ENCODE measurements around the gene EYA4. TPM values are rescaled to one million over a fixed set of nuclear protein-coding genes. Genes with fewer than 3 reads are reported as not detected.

Gene EYA4
- total and polyA plus RNA-seq, 2 of the 4 experiments (the other 2 are of a cell fraction), result 5.7 to 11.1 TPM

GRCh38 chr6:133242637-133243585 is 1.8 kb downstream of the EYA4 start:
- 12% methylated on average over 8 of the region's 36 CpGs; no CpG with 5 or more reads in 1 of the 2 experiments for WGBS, 2 experiments (ENCODE audit: extremely low coverage in 2 of 2, insufficient read length in 1 of 2)
- Histone ChIP-seq H4K5ac (ENCODE audit: low read depth, low read length) (peak overlapping the region; percentile 57), H3K4me2 (ENCODE audit: low read depth, low read length) (peak overlapping the region; percentile 89), H2BK5ac (ENCODE audit: low read depth, low read length, poor library complexity, severe bottlenecking) (peak overlapping the region; percentile 61), H3K4ac (ENCODE audit: low read depth, low read length) (peak overlapping the region; percentile 59), H3K36me3 (ENCODE audit: control insufficient read depth, insufficient read depth, low read length) (no peaks in the 10 kb centered on the region), H3K23ac (ENCODE audit: low read depth, low read length) (peak overlapping the region; percentile 98), H3K4me1 (ENCODE audit: control insufficient read depth, insufficient read depth, low read length) (peaks cover 1% of the 10 kb centered on the region), H2AK5ac (ENCODE audit: low read depth, low read length) (peak overlapping the region; percentile 38; the same call in 1 of the 2 replicates), H2BK15ac (ENCODE audit: low read depth, low read length) (peak overlapping the region; percentile 5; the same call in 2 of the 3 replicates), H2BK120ac (ENCODE audit: low read depth, low read length) (peak overlapping the region; percentile 48), H3K14ac (replicated peaks; ENCODE audit: low read depth, low read length) (peak overlapping the region; percentile 77), H2AFZ (replicated peaks; ENCODE audit: low read length, poor library complexity) (peak overlapping the region; percentile 91), H3K9ac (ENCODE audit: low read depth, low read length) (peak overlapping the region; percentile 97), H2AK9ac (replicated peaks; ENCODE audit: low read depth, low read length, poor library complexity) (peak overlapping the region; percentile 69), H3K27ac (ENCODE audit: insufficient read depth, low read length) (peak overlapping the region; percentile 97), H4K91ac (ENCODE audit: insufficient read depth, low read depth, low read length) (peak overlapping the region; percentile 60; the same call in 1 of the 2 replicates), H4K20me1 (ENCODE audit: insufficient read depth, low read length) (no peaks in the 10 kb centered on the region), H4K8ac (ENCODE audit: low read depth in 2 of 2, low read length in 2 of 2) (peak overlapping the region; percentile 34 to 36; a peak in 2 of 4 replicates), H3K9me1 (ENCODE audit: insufficient read depth, low read length) (peaks cover 2% of the 10 kb centered on the region), H3K4me3 (ENCODE audit: insufficient read depth, low read depth, low read length) (peak overlapping the region; percentile 77), H3K56ac (ENCODE audit: extremely low read depth, insufficient read depth, low read length) (peak overlapping the region; percentile 83), H3K9me3 (ENCODE audit: control insufficient read depth, insufficient read depth, low read length) (no peaks in the 10 kb centered on the region), H3K18ac (ENCODE audit: low read depth, low read length) (peak overlapping the region; percentile 87), H3K27me3 (ENCODE audit: control insufficient read depth, insufficient read depth, low read length) (no peaks in the 10 kb centered on the region), H2BK20ac (ENCODE audit: low read depth, low read length) (peak overlapping the region; percentile 84), H3K79me1 (ENCODE audit: low read depth in 1 of 2, low read length in 2 of 2) (peaks cover 2 to 32% of the 10 kb centered on the region in 2 experiments; a peak in 2 of 4 replicates)
- peak; percentile 26 for DNase-seq
- POLR2A ChIA-PET (ENCODE audit: unreplicated experiment), result no interaction called here
- in situ Hi-C loops (cut with MboI; ENCODE audit: low sequenced_read_pairs) (no loop called here), dilution Hi-C loops (cut with HindIII; ENCODE audit: low sequenced_read_pairs, unreplicated experiment) (no loop called here), intact Hi-C loops (cut with micrococcal nuclease) (loop anchor here (1.0 to 5.0 kb wide), 5 partner anchors 99 to 674 kb away; no protein-coding TSS in a partner anchor)
- BruUV-seq (replicated peaks), result TSS peak; percentile 24
- CTCF ChIA-PET, result interaction anchor here (0.7 kb wide), 1 partner anchor 70 kb away, joined by 3 read pairs; no protein-coding TSS in a partner anchor
- TF ChIP-seq MXI1 (IDR thresholded peaks at IDR 0.05; ENCODE audit: borderline replicate concordance, low read depth, low read length), result peak; percentile 37; the same call in 1 of the 2 replicates
- no peak for TF ChIP-seq RFX5 (IDR thresholded peaks at IDR 0.05; ENCODE audit: low read depth, low read length)
- no peak for TF ChIP-seq CTCF (conservative IDR thresholded peaks at IDR 0.05; ENCODE audit: low read depth, low read length)
- no peak for TF ChIP-seq FOS (IDR thresholded peaks at IDR 0.05; ENCODE audit: low read depth, low read length)
- TF ChIP-seq SMC3 (IDR thresholded peaks at IDR 0.05; ENCODE audit: low read depth, low read length), result no peak
- no peak for TF ChIP-seq POLR2A (IDR thresholded peaks at IDR 0.05; ENCODE audit: low read depth, low read length)
- no peak for TF ChIP-seq BHLHE40 (IDR thresholded peaks at IDR 0.05; ENCODE audit: low read depth, low read length)
- ATAC-seq (ENCODE audit: low read depth), result peak; percentile 6; the same call in 1 of the 2 replicates

Data from IMR-90 (cell line).